GM12874 (cell line): ENCODE measurements around the gene SRCIN1.

Source experiments
- CTCF ChIP-seq: IDR thresholded peaks from 2 replicates; pipeline ENCODE4 v1.5.1; 2011; ENCODE audit warnings: low read depth, mild to moderate bottlenecking, control low read depth, low read length, moderate library complexity; ENCODE audit not compliant: insufficient read depth

The SRCIN1 gene

GRCh38 chr17:38628441-38628840, 22.7 kb upstream of the SRCIN1 start:
- no peak for TF ChIP-seq CTCF

- TF ChIP-seq CTCF: no peak
Observed at GRCh38 chr17:38627957-38628356, 22.2 kb upstream of the SRCIN1 start.

GRCh38 chr17:38625482-38625881, 19.7 kb upstream of the SRCIN1 start:
- no peak for TF ChIP-seq CTCF

- TF ChIP-seq CTCF: no peak
Observed at GRCh38 chr17:38621538-38621937, 15.8 kb upstream of the SRCIN1 start.

GRCh38 chr17:38620551-38621277, 15.0 kb upstream of the SRCIN1 start:
- no peak for TF ChIP-seq CTCF

- no peak for TF ChIP-seq CTCF
Observed at GRCh38 chr17:38619937-38620550, 14.3 kb upstream of the SRCIN1 start.

- TF ChIP-seq CTCF: no peak
Observed at GRCh38 chr17:38619451-38619795, 13.7 kb upstream of the SRCIN1 start.
